Panc1 (cell line): ENCODE data around the gene ENOX1. TPM values are rescaled to one million over a fixed set of nuclear protein-coding genes. Genes with fewer than 3 reads are reported as not detected.

Experiments
- ATAC-seq: fragments of 200-7000 bp; cut with Tn5 transposase; 2 replicates; pipeline ENCODE4 v1.9.1; 2020; ENCODE audit warnings: mild to moderate bottlenecking, moderate library complexity
- BruUV-seq: library from RNA; stranded (reverse); fragments of 400-500 nt; replicated peaks from 2 replicates; lab custom pipeline; 2021; lab: Mats Ljungman, UMichigan
- CTCF ChIA-PET: fragments of 300-600 bp; sonication (Branson Sonifier 250); formaldehyde crosslinking; loops from one replicate; lab custom pipeline; 2022; ENCODE audit warnings: antibody characterized with exemption; lab: Charles Lee
- POLR2A ChIA-PET: fragments of 300-600 bp; sonication (Branson Sonifier 250); formaldehyde crosslinking; loops from one replicate; lab custom pipeline; 2022; ENCODE audit warnings: antibody characterized with exemption; lab: Charles Lee
- DNase-seq: peaks from one replicate; pipeline ENCODE4 v3.0.0-alpha.2; 2010; ENCODE audit warnings: low read depth, low spot score
- H3K27ac ChIP-seq: 2 replicates; pipeline ENCODE4 v1.5.1; 2011; ENCODE audit warnings: mild to moderate bottlenecking, low read length, inconsistent platforms
- H3K27me3 ChIP-seq: fragments of 200-500 bp; sonication (Bioruptor generic); 2 replicates; pipeline ENCODE4 v1.6.0; 2014; ENCODE audit warnings: low read length, inconsistent platforms; ENCODE audit not compliant: control insufficient read depth, insufficient read depth
- H3K36me3 ChIP-seq: fragments of 200-500 bp; sonication (Bioruptor generic); 2 replicates; pipeline ENCODE4 v1.5.1; 2014; ENCODE audit warnings: inconsistent platforms, mild to moderate bottlenecking, low read length, moderate library complexity; ENCODE audit not compliant: control insufficient read depth, insufficient read depth
- H3K4me1 ChIP-seq: 2 replicates; pipeline ENCODE4 v1.5.1; 2011; ENCODE audit warnings: inconsistent platforms, mild to moderate bottlenecking, low read length, moderate library complexity; ENCODE audit not compliant: control insufficient read depth, insufficient read depth
- H3K4me3 ChIP-seq, 2 experiments: 2 replicates each; pipeline ENCODE4 v1.5.1; 2011 to 2012; ENCODE audit warnings: low read depth in 2 of 2, low read length in 2 of 2, mild to moderate bottlenecking in 2 of 2, inconsistent platforms in 1 of 2, moderate library complexity in 1 of 2
- H3K9me3 ChIP-seq: fragments of 200-500 bp; sonication (Bioruptor generic); 2 replicates; pipeline ENCODE4 v1.5.1; 2014; ENCODE audit warnings: low read depth, mild to moderate bottlenecking, inconsistent platforms, low read length, moderate library complexity; ENCODE audit not compliant: control insufficient read depth, insufficient read depth
- CTCF ChIP-seq: fragments of 450-650 bp; IDR thresholded peaks from 2 replicates; pipeline ENCODE4 v1.5.1; 2017; ENCODE audit warnings: mild to moderate bottlenecking
- POLR2AphosphoS5 ChIP-seq: IDR thresholded peaks from 2 replicates; pipeline ENCODE4 v1.6.1; 2012; ENCODE audit warnings: mild to moderate bottlenecking, low read depth, low read length, moderate library complexity
- REST ChIP-seq, 2 experiments: IDR thresholded peaks; 2 replicates each; pipeline ENCODE4 v1.6.1; 2011 to 2012; ENCODE audit warnings: low read depth in 2 of 2, control low read depth in 1 of 2, low read length in 1 of 2, mild to moderate bottlenecking in 1 of 2, moderate library complexity in 1 of 2; ENCODE audit not compliant: insufficient read depth in 1 of 2
- SIN3A ChIP-seq: IDR thresholded peaks from 2 replicates; pipeline ENCODE4 v1.6.1; 2012; ENCODE audit warnings: low read depth, mild to moderate bottlenecking, low read length, moderate library complexity, borderline replicate concordance; ENCODE audit not compliant: insufficient read depth
- TCF7L2 ChIP-seq: IDR thresholded peaks from 2 replicates; pipeline ENCODE4 v1.6.1; 2011; ENCODE audit warnings: mild to moderate bottlenecking, low read depth, low read length, inconsistent platforms
- in situ Hi-C: cut with HindIII; loops from 2 replicates; pipeline ENCODE4 v1.10.0; 2016; ENCODE audit warnings: low sequenced_read_pairs, low pct_unique_long_range_greater_than_20kb
- intact Hi-C: fragments of 100-400 bp; cut with micrococcal nuclease; formaldehyde crosslinking; loops from one replicate; pipeline ENCODE4 v1.10.0; 2022; ENCODE audit not compliant: unreplicated experiment
- total RNA-seq: library from RNA; stranded (reverse); gene quantifications from one replicate; pipeline ENCODE4 v1.2.1, GENCODE V29; 2021; ENCODE audit not compliant: unreplicated experiment

The ENOX1 gene
- total RNA-seq, 1 experiment from 2014 or later, result 0.23 TPM

- Histone ChIP-seq H3K27ac (no peak overlapping the region), H3K27me3 (no peaks in the 10 kb centered on the region), H3K36me3 (no peaks in the 10 kb centered on the region), H3K4me1 (no peaks in the 10 kb centered on the region), H3K4me3 (no peak overlapping the region), H3K9me3 (no peaks in the 10 kb centered on the region)
- ChIA-PET CTCF (no interaction called here), POLR2A (no interaction called here)
- BruUV-seq, result no TSS peak
- in situ Hi-C loops (no loop called here), intact Hi-C loops (no loop called here)
- TF ChIP-seq REST (IDR thresholded peaks at IDR 0.05; ENCODE audit: insufficient read depth in 1 of 2, low read depth in 2 of 2, low read length in 1 of 2), result no peak
- no peak for TF ChIP-seq CTCF
- TF ChIP-seq TCF7L2, result no peak
- TF ChIP-seq POLR2AphosphoS5, result no peak
- no peak for TF ChIP-seq SIN3A
- DNase-seq, result no peak
- ATAC-seq, result no peak
Measured at GRCh38 chr13:43355774-43356173, 431.0 kb downstream of the ENOX1 start.

GRCh38 chr13:43354153-43354945 is 432.4 kb downstream of the ENOX1 start:
- Histone ChIP-seq H3K27ac (no peak overlapping the region), H3K4me3 (no peak overlapping the region), H3K27me3 (no peaks in the 10 kb centered on the region), H3K4me1 (no peaks in the 10 kb centered on the region), H3K9me3 (no peaks in the 10 kb centered on the region), H3K36me3 (no peaks in the 10 kb centered on the region)
- no peak for DNase-seq
- POLR2A ChIA-PET, result no interaction called here
- ATAC-seq, result no peak
- TF ChIP-seq POLR2AphosphoS5 (no peak), CTCF (no peak), REST (IDR thresholded peaks at IDR 0.05; ENCODE audit: insufficient read depth in 1 of 2, low read depth in 2 of 2, low read length in 1 of 2) (no peak), TCF7L2 (no peak), SIN3A (no peak)
- CTCF ChIA-PET, result no interaction called here
- no TSS peak for BruUV-seq
- intact Hi-C loops, result no loop called here
- in situ Hi-C loops, result no loop called here
